ENCODE results near the gene PAFAH1B1.

DNA sequence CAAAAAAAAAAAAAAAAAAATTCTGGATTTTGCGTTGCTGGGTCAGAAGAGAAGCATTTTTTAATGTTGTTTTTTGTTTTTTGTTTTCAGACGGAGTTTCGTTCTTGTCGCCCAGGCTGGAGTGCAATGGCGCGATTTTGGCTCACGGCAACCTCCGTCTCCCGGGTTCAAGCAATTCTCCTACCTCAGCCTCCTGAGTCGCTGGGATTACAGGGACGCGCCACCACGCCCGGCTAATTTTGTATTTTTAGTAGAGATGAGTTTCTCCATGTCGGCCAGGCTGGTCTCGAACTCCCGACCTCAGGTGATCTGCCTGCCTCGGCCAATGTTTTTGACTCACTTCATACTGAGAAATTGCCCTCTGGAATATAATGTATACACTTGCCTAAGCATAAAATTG lies 11.0 kb upstream of the PAFAH1B1 start:
- TF ChIP-seq EZH2 (IDR thresholded peaks at IDR 0.05; ENCODE audit: borderline replicate concordance, low read length) (no peak), CTCF (conservative IDR thresholded peaks at IDR 0.05 in 1 of 2, IDR thresholded peaks at IDR 0.05 in 1 of 2; ENCODE audit: extremely low read depth in 1 of 2, insufficient read depth in 1 of 2, low read depth in 1 of 2, low read length in 2 of 2) (no peak)

Measured in mammary epithelial cell (primary cell).